SU-DHL-6 (cell line): ENCODE measurements around the gene RGS7.
"Not testable (repeated sequence)": the region's sequence is repeated elsewhere in the genome, so short reads cannot be mapped to it uniquely, and the experiment has no call there.

Experiments
- H2AFZ ChIP-seq: fragments of 200-600 bp; sonication (generic); 2 replicates; pipeline ENCODE4 v1.6.1; 2014; ENCODE audit warnings: low read depth, mild to moderate bottlenecking, moderate library complexity, mixed read lengths, antibody characterized with exemption, low read length; ENCODE audit not compliant: severe bottlenecking
- H3F3A ChIP-seq: fragments of 200-600 bp; shearing (Covaris generic); 2 replicates; pipeline ENCODE4 v1.6.0; 2016; ENCODE audit warnings: antibody characterized with exemption, mild to moderate bottlenecking; ENCODE audit not compliant: insufficient read depth
- H3K27ac ChIP-seq: fragments of 200-600 bp; sonication (generic); 2 replicates; pipeline ENCODE4 v1.5.1; 2016; ENCODE audit warnings: low read depth, mild to moderate bottlenecking, low read length, moderate library complexity, mixed read lengths
- H3K27me3 ChIP-seq: fragments of 200-600 bp; sonication (generic), shearing (Covaris generic); 2 replicates; pipeline ENCODE4 v1.6.0; 2014; ENCODE audit warnings: mild to moderate bottlenecking, low read length
- H3K36me3 ChIP-seq: fragments of 200-600 bp; sonication (generic); 2 replicates; pipeline ENCODE4 v1.6.1; 2014; ENCODE audit warnings: mild to moderate bottlenecking, low read length, mixed read lengths
- H3K4me2 ChIP-seq: fragments of 300-600, 200-600 bp; shearing (Covaris generic), sonication (generic); 2 replicates; pipeline ENCODE4 v1.6.0; 2014; ENCODE audit warnings: low read length, low read depth, mild to moderate bottlenecking; ENCODE audit not compliant: poor library complexity, severe bottlenecking
- H3K4me3 ChIP-seq: fragments of 200-600 bp; sonication (generic); 2 replicates; pipeline ENCODE4 v1.5.1; 2014; ENCODE audit warnings: antibody characterized with exemption, low read length, mild to moderate bottlenecking, mixed read lengths; ENCODE audit not compliant: insufficient read depth, poor library complexity, severe bottlenecking
- H3K79me2 ChIP-seq: fragments of 200-600 bp; sonication (generic); 2 replicates; pipeline ENCODE4 v1.6.1; 2014; ENCODE audit warnings: mild to moderate bottlenecking, low read length, moderate library complexity; ENCODE audit not compliant: insufficient read depth
- H3K9ac ChIP-seq: fragments of 200-600 bp; sonication (generic); 2 replicates; pipeline ENCODE4 v1.7.0; 2014; ENCODE audit warnings: mild to moderate bottlenecking, low read length
- H3K9me2 ChIP-seq: fragments of 200-600 bp; sonication (generic); replicated peaks from 2 replicates; pipeline ENCODE4 v1.6.1; 2014; ENCODE audit warnings: low read length; ENCODE audit not compliant: insufficient read depth
- H3K9me3 ChIP-seq: fragments of 200-600 bp; sonication (generic); 2 replicates; pipeline ENCODE4 v1.6.1; 2014; ENCODE audit warnings: low read length, mixed read lengths; ENCODE audit not compliant: insufficient read depth
- H4K20me1 ChIP-seq: fragments of 200-600 bp; sonication (generic); 2 replicates; pipeline ENCODE4 v1.6.1; 2014; ENCODE audit warnings: low read depth, mild to moderate bottlenecking, antibody characterized with exemption, low read length, moderate library complexity, mixed read lengths
- EZH2phosphoT487 ChIP-seq: fragments of 200-600 bp; sonication (generic), shearing (Covaris generic); conservative IDR thresholded peaks from 2 replicates; pipeline ENCODE4 v1.6.1; 2018; ENCODE audit warnings: mild to moderate bottlenecking, antibody characterized with exemption, low read length, moderate library complexity, mixed read lengths
- TF ChIP-seq, protein P1 (sequence below): fragments of 200-600 bp; sonication (generic); IDR thresholded peaks from one replicate; pipeline ENCODE4 v1.5.1; 2017; ENCODE audit warnings: antibody characterized with exemption, mild to moderate bottlenecking, low read length, moderate library complexity; ENCODE audit not compliant: insufficient read depth, poor library complexity, severe bottlenecking

The RGS7 gene

DNA sequence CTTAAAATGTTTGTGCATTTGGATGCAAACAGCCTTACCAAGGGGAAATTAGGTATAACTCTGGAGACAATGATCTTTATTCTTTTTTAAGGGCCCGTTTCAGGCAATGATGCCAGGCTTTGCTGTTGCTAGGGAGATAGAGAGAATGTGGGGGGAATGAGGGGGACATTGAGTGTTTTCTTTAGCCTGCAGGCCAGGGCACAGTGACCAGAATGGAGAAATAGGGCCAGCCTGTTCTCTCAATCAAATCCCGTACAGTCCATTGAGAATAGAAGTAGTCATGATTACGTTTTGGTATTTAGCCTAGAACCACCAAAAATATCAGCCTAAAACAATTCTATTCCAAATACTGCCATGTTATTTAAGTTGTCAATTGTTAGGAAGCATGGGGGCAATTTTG lies 49.0 kb downstream of the RGS7 start:
- no peaks in the 10 kb centered on the region for H3F3A ChIP-seq
- no peak overlapping the region for H3K4me3 ChIP-seq
- H3K27me3 ChIP-seq = no peaks in the 10 kb centered on the region
- H3K36me3 ChIP-seq = no peaks in the 10 kb centered on the region
- no peaks in the 10 kb centered on the region for H4K20me1 ChIP-seq
- H3K9me2 ChIP-seq = no peaks in the 10 kb centered on the region
- no peak overlapping the region for H2AFZ ChIP-seq
- no peak overlapping the region for H3K27ac ChIP-seq
- H3K79me2 ChIP-seq = no peaks in the 10 kb centered on the region
- H3K4me2 ChIP-seq = no peak overlapping the region
- H3K9ac ChIP-seq = no peak overlapping the region
- peaks cover 6% of the 10 kb centered on the region for H3K9me3 ChIP-seq
- TF ChIP-seq, protein P1, sequence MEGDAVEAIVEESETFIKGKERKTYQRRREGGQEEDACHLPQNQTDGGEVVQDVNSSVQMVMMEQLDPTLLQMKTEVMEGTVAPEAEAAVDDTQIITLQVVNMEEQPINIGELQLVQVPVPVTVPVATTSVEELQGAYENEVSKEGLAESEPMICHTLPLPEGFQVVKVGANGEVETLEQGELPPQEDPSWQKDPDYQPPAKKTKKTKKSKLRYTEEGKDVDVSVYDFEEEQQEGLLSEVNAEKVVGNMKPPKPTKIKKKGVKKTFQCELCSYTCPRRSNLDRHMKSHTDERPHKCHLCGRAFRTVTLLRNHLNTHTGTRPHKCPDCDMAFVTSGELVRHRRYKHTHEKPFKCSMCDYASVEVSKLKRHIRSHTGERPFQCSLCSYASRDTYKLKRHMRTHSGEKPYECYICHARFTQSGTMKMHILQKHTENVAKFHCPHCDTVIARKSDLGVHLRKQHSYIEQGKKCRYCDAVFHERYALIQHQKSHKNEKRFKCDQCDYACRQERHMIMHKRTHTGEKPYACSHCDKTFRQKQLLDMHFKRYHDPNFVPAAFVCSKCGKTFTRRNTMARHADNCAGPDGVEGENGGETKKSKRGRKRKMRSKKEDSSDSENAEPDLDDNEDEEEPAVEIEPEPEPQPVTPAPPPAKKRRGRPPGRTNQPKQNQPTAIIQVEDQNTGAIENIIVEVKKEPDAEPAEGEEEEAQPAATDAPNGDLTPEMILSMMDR = no peak
- no peak for TF ChIP-seq EZH2phosphoT487

GRCh38 chr1:241306125-241306790 lies 50.7 kb downstream of the RGS7 start:
- Histone ChIP-seq H3K4me2 (no peak overlapping the region), H3K9me3 (peaks cover 6% of the 10 kb centered on the region), H3K9ac (no peak overlapping the region), H3K27me3 (no peaks in the 10 kb centered on the region), H3K27ac (no peak overlapping the region), H2AFZ (no peak overlapping the region), H3K9me2 (no peaks in the 10 kb centered on the region), H3K79me2 (no peaks in the 10 kb centered on the region), H3F3A (no peaks in the 10 kb centered on the region), H3K4me3 (no peak overlapping the region), H4K20me1 (no peaks in the 10 kb centered on the region), H3K36me3 (no peaks in the 10 kb centered on the region)
- TF ChIP-seq EZH2phosphoT487 = no peak
- TF ChIP-seq, protein P1 = no peak

GRCh38 chr1:241302024-241302423 lies 55.0 kb downstream of the RGS7 start:
- not testable (repeated sequence) for H3K79me2 ChIP-seq, H3K9ac ChIP-seq, H2AFZ ChIP-seq, H3K27ac ChIP-seq, H4K20me1 ChIP-seq, H3K4me2 ChIP-seq, H3F3A ChIP-seq, H3K4me3 ChIP-seq, H3K9me3 ChIP-seq, H3K36me3 ChIP-seq, H3K27me3 ChIP-seq, H3K9me2 ChIP-seq

DNA sequence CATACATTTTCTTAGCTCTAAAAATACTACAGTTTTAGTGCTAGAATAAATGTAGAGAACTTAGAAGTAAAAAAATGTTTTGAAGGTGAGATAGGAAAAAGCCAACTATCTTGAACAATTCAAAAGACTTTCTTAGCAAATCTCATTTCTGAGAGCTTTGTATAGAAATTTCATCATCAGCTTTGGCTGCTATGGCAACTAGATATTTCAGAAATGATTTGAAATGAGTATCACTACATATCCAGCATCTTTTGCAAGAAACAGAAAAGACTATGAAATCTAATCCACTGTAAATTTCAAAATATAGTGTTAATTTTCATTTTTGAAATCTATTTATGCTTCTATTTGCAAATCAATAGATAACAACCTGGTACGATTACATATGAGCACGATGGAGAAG lies 57.7 kb downstream of the RGS7 start:
- Histone ChIP-seq H3K27ac (no peak overlapping the region), H3K9me3 (peaks cover 3% of the 10 kb centered on the region), H3K9me2 (no peaks in the 10 kb centered on the region), H3K4me3 (no peak overlapping the region), H3K4me2 (no peak overlapping the region), H3K9ac (no peak overlapping the region), H3K36me3 (no peaks in the 10 kb centered on the region), H4K20me1 (no peaks in the 10 kb centered on the region), H3K27me3 (no peaks in the 10 kb centered on the region), H3F3A (no peaks in the 10 kb centered on the region), H3K79me2 (no peaks in the 10 kb centered on the region), H2AFZ (no peak overlapping the region)
- TF ChIP-seq, protein P1 = no peak
- TF ChIP-seq EZH2phosphoT487 = no peak
